GM23338 (cell line): ENCODE data around the gene CPNE4. TPM values are rescaled to one million over a fixed set of nuclear protein-coding genes. Genes with fewer than 3 reads are reported as not detected.

Source experiments
- ATAC-seq: fragments of 200-7000 bp; cut with Tn5 transposase; 3 replicates; pipeline ENCODE4 v1.9.1; 2020
- DNase-seq: peaks from one replicate; pipeline ENCODE4 v3.0.0-alpha.2; 2015; ENCODE audit warnings: low spot score
- H2AFZ ChIP-seq: fragments of 200-600 bp; sonication (generic); 2 replicates; pipeline ENCODE4 v1.8.0; 2016; ENCODE audit warnings: antibody characterized with exemption, mild to moderate bottlenecking, moderate library complexity
- H3F3A ChIP-seq: fragments of 200-600 bp; sonication (generic); replicated peaks from 2 replicates; pipeline ENCODE4 v1.8.0; 2017; ENCODE audit warnings: antibody characterized with exemption, mixed run types, low read depth
- H3K27ac ChIP-seq: fragments of 200-600 bp; sonication (generic); 2 replicates; pipeline ENCODE4 v1.6.1; 2016; ENCODE audit warnings: low read depth
- H3K27me3 ChIP-seq: fragments of 200-600 bp; sonication (generic); 2 replicates; pipeline ENCODE4 v1.8.0; 2016; ENCODE audit warnings: mild to moderate bottlenecking, mixed run types, moderate library complexity; ENCODE audit not compliant: insufficient read depth
- H3K36me3 ChIP-seq: fragments of 200-600 bp; sonication (generic); 2 replicates; pipeline ENCODE4 v1.8.0; 2016; ENCODE audit warnings: mild to moderate bottlenecking; ENCODE audit not compliant: insufficient read depth
- H3K4me1 ChIP-seq: fragments of 200-600 bp; sonication (generic); 2 replicates; pipeline ENCODE4 v1.8.0; 2016; ENCODE audit warnings: mild to moderate bottlenecking, moderate library complexity; ENCODE audit not compliant: insufficient read depth
- H3K4me2 ChIP-seq: fragments of 200-600 bp; sonication (generic); 2 replicates; pipeline ENCODE4 v1.7.1; 2017; ENCODE audit warnings: mixed run types
- H3K4me3 ChIP-seq: fragments of 200-600 bp; sonication (generic); 2 replicates; pipeline ENCODE4 v1.6.1; 2016; ENCODE audit warnings: mixed run types
- H3K79me2 ChIP-seq: fragments of 200-600 bp; sonication (generic); replicated peaks from 2 replicates; pipeline ENCODE4 v1.8.0; 2017; ENCODE audit warnings: mild to moderate bottlenecking; ENCODE audit not compliant: insufficient read depth
- H3K9me2 ChIP-seq: fragments of 200-600 bp; sonication (generic); 2 replicates; pipeline ENCODE4 v1.8.0; 2017; ENCODE audit not compliant: insufficient read depth
- H4K20me1 ChIP-seq: fragments of 200-600 bp; sonication (generic); replicated peaks from 2 replicates; pipeline ENCODE4 v1.8.0; 2017; ENCODE audit warnings: mild to moderate bottlenecking; ENCODE audit not compliant: insufficient read depth
- H3K27ac Mint-ChIP-seq: 2 replicates; pipeline ENCODE4 v1.8.0; 2020; ENCODE audit warnings: inconsistent platforms, mild to moderate bottlenecking, moderate library complexity, mixed read lengths
- H3K27me3 Mint-ChIP-seq: 3 replicates; pipeline ENCODE4 v1.8.0; 2022; ENCODE audit warnings: low read depth, mild to moderate bottlenecking, moderate library complexity, mixed read lengths, inconsistent platforms; ENCODE audit not compliant: insufficient read depth, poor library complexity
- H3K36me3 Mint-ChIP-seq: 3 replicates; pipeline ENCODE4 v1.8.0; 2021; ENCODE audit warnings: low read depth, mild to moderate bottlenecking, inconsistent platforms, moderate library complexity, mixed read lengths
- H3K4me1 Mint-ChIP-seq: 3 replicates; pipeline ENCODE4 v1.8.0; 2020; ENCODE audit warnings: mild to moderate bottlenecking, inconsistent platforms, mixed read lengths
- H3K4me3 Mint-ChIP-seq: 3 replicates; pipeline ENCODE4 v1.8.0; 2021; ENCODE audit warnings: moderate library complexity, mild to moderate bottlenecking, inconsistent platforms, mixed read lengths
- H3K9me3 Mint-ChIP-seq: 3 replicates; pipeline ENCODE4 v1.8.0; 2020; ENCODE audit warnings: moderate library complexity, mild to moderate bottlenecking, inconsistent platforms, mixed read lengths
- CREB1 ChIP-seq: fragments of 250-450 bp; sonication (Bioruptor Pico); IDR thresholded peaks from 2 replicates; pipeline ENCODE4 v1.5.0; 2020; ENCODE audit warnings: low read depth, mild to moderate bottlenecking, moderate library complexity
- CTCF ChIP-seq, 2 experiments: fragments of 200-600 bp in 1 of 2; sonication (generic) in 1 of 2; conservative IDR thresholded peaks; 2 replicates each; pipeline versions ENCODE4 v1.5.1 to v1.6.1; 2016 to 2017; ENCODE audit warnings: antibody characterized with exemption in 2 of 2, low read depth in 2 of 2, mild to moderate bottlenecking in 2 of 2, moderate library complexity in 1 of 2
- ETS1 ChIP-seq: IDR thresholded peaks from 2 replicates; pipeline ENCODE4 v1.6.1; 2016; ENCODE audit warnings: antibody characterized with exemption
- EZH2 ChIP-seq: fragments of 200-600 bp; sonication (generic); IDR thresholded peaks from one replicate; pipeline ENCODE4 v1.8.0; 2017; ENCODE audit warnings: antibody characterized with exemption, mild to moderate bottlenecking, low read depth; ENCODE audit not compliant: unreplicated experiment
- EZH2phosphoT487 ChIP-seq: fragments of 200-600 bp; sonication (generic); IDR thresholded peaks from one replicate; pipeline ENCODE4 v1.8.1; 2018; ENCODE audit warnings: antibody characterized with exemption; ENCODE audit not compliant: unreplicated experiment
- JUNB ChIP-seq: IDR thresholded peaks from one replicate; pipeline ENCODE4 v1.6.1; 2016; ENCODE audit warnings: antibody characterized with exemption; ENCODE audit not compliant: unreplicated experiment
- NANOG ChIP-seq: IDR thresholded peaks from 2 replicates; pipeline ENCODE4 v1.6.1; 2016; ENCODE audit warnings: antibody characterized with exemption, borderline replicate concordance
- POLR2AphosphoS5 ChIP-seq: IDR thresholded peaks from 2 replicates; pipeline ENCODE4 v1.6.1; 2016; ENCODE audit warnings: antibody characterized with exemption, low read depth
- REST ChIP-seq: IDR thresholded peaks from one replicate; pipeline ENCODE4 v1.6.1; 2018; ENCODE audit warnings: antibody characterized with exemption; ENCODE audit not compliant: unreplicated experiment
- STAT1 ChIP-seq: IDR thresholded peaks from one replicate; pipeline ENCODE4 v1.6.1; 2016; ENCODE audit warnings: antibody characterized with exemption; ENCODE audit not compliant: unreplicated experiment
- ZNF114 ChIP-seq: fragments of 250-450 bp; sonication (Bioruptor Pico); IDR thresholded peaks from 2 replicates; pipeline ENCODE4 v1.5.0; 2020; ENCODE audit warnings: mild to moderate bottlenecking, moderate library complexity
- ZNF331 ChIP-seq: fragments of 250-450 bp; sonication (Bioruptor Pico); IDR thresholded peaks from 2 replicates; pipeline ENCODE4 v1.5.0; 2020; ENCODE audit warnings: low read depth, mild to moderate bottlenecking, moderate library complexity
- ZNF462 ChIP-seq: fragments of 250-450 bp; sonication (Bioruptor Pico); IDR thresholded peaks from 2 replicates; pipeline ENCODE4 v1.5.0; 2020; ENCODE audit warnings: mild to moderate bottlenecking, moderate library complexity
- polyA plus RNA-seq: library from polyadenylated mRNA; unstranded; fragments of >200 nt; fragmentation: Nextera tagmentation; extraction: Ambion mirVana; gene quantifications from 2 replicates; pipeline ENCODE4 v1.2.1, GENCODE V29; 2016
- total RNA-seq: library from RNA; depleted of rRNA; stranded (reverse); fragments of >200 nt; shearing (Covaris generic); gene quantifications from 2 replicates; pipeline ENCODE4 v1.2.3, GENCODE V29; 2014

The CPNE4 gene
- total and polyA plus RNA-seq, 2 experiments from 2014 or later: 2.0 to 6.5 TPM

GRCh38 chr3:131747466-131747865 is 287.3 kb downstream of the CPNE4 start:
- Histone ChIP-seq H3K27ac (no peak overlapping the region), H2AFZ (no peak overlapping the region), H3K9me2 (no peaks in the 10 kb centered on the region), H3K4me2 (no peak overlapping the region; the same call in 1 of the 2 replicates), H3K4me1 (peaks cover 11% of the 10 kb centered on the region; the same call in 1 of the 2 replicates), H3K27me3 (no peaks in the 10 kb centered on the region), H4K20me1 (no peaks in the 10 kb centered on the region), H3K4me3 (no peak overlapping the region), H3K79me2 (no peaks in the 10 kb centered on the region), H3K36me3 (no peaks in the 10 kb centered on the region), H3F3A (no peaks in the 10 kb centered on the region)
- Mint-ChIP-seq H3K36me3 (no peaks in the 10 kb centered on the region), H3K9me3 (no peaks in the 10 kb centered on the region), H3K27ac (no peak overlapping the region), H3K4me1 (peaks cover 17% of the 10 kb centered on the region; the same call in 2 of the 3 replicates), H3K27me3 (no peaks in the 10 kb centered on the region), H3K4me3 (no peak overlapping the region)
- TF ChIP-seq NANOG: no peak
- no peak for TF ChIP-seq EZH2phosphoT487
- no peak for TF ChIP-seq ZNF462 (CRISPR knock-in tag)
- TF ChIP-seq STAT1: no peak
- no peak for TF ChIP-seq JUNB
- TF ChIP-seq REST: no peak
- TF ChIP-seq ZNF331: no peak
- TF ChIP-seq ZNF114 (CRISPR knock-in tag): no peak
- TF ChIP-seq CREB1 (CRISPR knock-in tag): no peak
- TF ChIP-seq ETS1: no peak
- TF ChIP-seq EZH2: no peak
- TF ChIP-seq CTCF (conservative IDR thresholded peaks at IDR 0.05; ENCODE audit: low read depth in 2 of 2): no peak
- no peak for TF ChIP-seq POLR2AphosphoS5
- no peak; the same call in 2 of the 3 replicates for ATAC-seq
- DNase-seq: no peak
